HepG2 (cell line): ENCODE measurements around the gene ACADVL.

ENCODE experiments used
- BCL6 ChIP-seq: IDR thresholded peaks from 2 replicates; pipeline ENCODE4 v1.6.1; 2016; ENCODE audit warnings: missing genetic modification reagents, missing compliant biosample characterization
- CCAR2 ChIP-seq: fragments of 200-400 bp; formaldehyde crosslinking; optimal IDR thresholded peaks from 2 replicates; pipeline ENCODE3; 2018; ENCODE audit warnings: low read depth, mild to moderate bottlenecking, low read length, moderate library complexity
- FOXP1 ChIP-seq, 2 experiments: fragments of 450-650 bp in 1 of 2; IDR thresholded peaks; 2 replicates each; pipeline ENCODE4 v1.6.1; 2017 to 2018; ENCODE audit warnings: antibody characterized with exemption in 1 of 2
- FOXP4 ChIP-seq: sonication (generic); formaldehyde crosslinking; IDR thresholded peaks from 2 replicates; pipeline ENCODE4 v1.4.0; 2020; ENCODE audit warnings: missing genetic modification reagents
- HDAC2 ChIP-seq: sonication (generic); formaldehyde crosslinking; IDR thresholded peaks from 2 replicates; pipeline ENCODE4 v1.4.0; 2020; ENCODE audit warnings: missing genetic modification reagents
- PHF21A ChIP-seq: sonication (generic); formaldehyde crosslinking; IDR thresholded peaks from 2 replicates; pipeline ENCODE4 v1.5.0; 2020; ENCODE audit warnings: mild to moderate bottlenecking, missing genetic modification reagents
- SMC3 ChIP-seq: IDR thresholded peaks from 2 replicates; pipeline ENCODE4 v1.6.1; 2011; ENCODE audit warnings: low read length, improper control_type of control experiment
- SP140L ChIP-seq: sonication (generic); formaldehyde crosslinking; IDR thresholded peaks from 2 replicates; pipeline ENCODE4 v1.4.0; 2020; ENCODE audit warnings: missing genetic modification reagents, borderline replicate concordance
- ZBTB33 ChIP-seq: sonication (generic); formaldehyde crosslinking; IDR thresholded peaks from 2 replicates; pipeline ENCODE4 v1.4.0; 2020; ENCODE audit warnings: missing genetic modification reagents
- ZNF589 ChIP-seq: sonication (generic); formaldehyde crosslinking; conservative IDR thresholded peaks from 2 replicates; pipeline ENCODE4 v1.8.0; 2022; ENCODE audit warnings: mild to moderate bottlenecking, moderate library complexity, missing genetic modification reagents
- ZNF740 ChIP-seq: sonication (generic); formaldehyde crosslinking; IDR thresholded peaks from 2 replicates; pipeline ENCODE4 v1.4.0; 2020; ENCODE audit warnings: missing genetic modification reagents
- ZSCAN9 ChIP-seq: IDR thresholded peaks from 2 replicates; pipeline ENCODE4 v1.6.1; 2016; ENCODE audit warnings: borderline replicate concordance

- TF ChIP-seq FOXP4 (CRISPR knock-in tag) (no peak), BCL6 (no peak), ZNF740 (no peak), ZBTB33 (CRISPR knock-in tag) (no peak), SP140L (CRISPR knock-in tag) (no peak), ZSCAN9 (CRISPR knock-in tag) (no peak), PHF21A (CRISPR knock-in tag) (no peak), SMC3 (no peak), FOXP1 (IDR thresholded peaks at IDR 0.05) (no peak), FOXP1 (CRISPR knock-in tag; IDR thresholded peaks at IDR 0.05) (no peak), CCAR2 (no peak), ZNF589 (CRISPR knock-in tag) (no peak), HDAC2 (CRISPR knock-in tag) (no peak)
Measured at GRCh38 chr17:7203391-7203790, 16.3 kb upstream of the ACADVL start.
